ENCODE data around the gene CRACDL.

The CRACDL gene

DNA sequence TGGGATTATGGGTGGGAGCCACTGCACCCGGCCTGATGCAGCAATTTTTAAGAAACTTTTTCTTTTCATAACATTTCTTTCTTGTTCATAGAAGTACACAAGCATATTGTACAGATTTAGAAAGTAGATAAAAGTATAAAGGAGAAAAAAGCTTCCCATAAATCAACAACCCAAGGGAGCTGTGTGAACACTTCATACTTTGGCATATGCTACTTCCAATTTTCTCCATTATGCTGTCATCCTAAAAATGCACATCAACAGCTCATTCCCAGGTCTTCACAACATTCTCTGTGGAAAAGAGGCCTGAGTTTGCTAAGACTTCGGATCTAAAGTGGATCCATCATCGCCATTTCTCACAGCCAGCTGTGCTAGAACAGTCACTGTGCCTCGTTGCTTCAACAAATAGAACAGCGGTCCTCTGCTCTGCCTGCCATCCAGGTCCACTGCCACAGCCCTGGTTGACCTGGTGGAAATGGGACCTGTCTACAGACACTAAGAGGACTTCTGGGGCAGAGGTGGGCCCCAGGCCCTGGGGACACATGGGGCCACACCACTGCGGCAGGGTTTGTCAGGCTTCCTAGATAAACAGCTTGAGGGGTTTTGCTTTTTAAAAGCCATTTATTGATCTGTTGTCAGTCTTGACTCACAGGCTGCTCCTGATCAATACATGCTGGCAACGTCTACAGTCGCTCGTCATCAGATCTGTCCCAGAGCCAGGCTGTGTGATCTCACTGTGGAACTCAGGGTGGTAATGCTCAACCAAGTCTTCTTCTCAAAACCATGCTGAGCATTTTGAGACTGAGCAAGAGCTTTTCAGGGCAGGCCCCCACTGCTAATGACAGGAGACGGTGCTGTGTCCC, 132.4 kb downstream of the CRACDL start:
- no peak for DNase-seq (ENCODE audit: low spot score)

DNA sequence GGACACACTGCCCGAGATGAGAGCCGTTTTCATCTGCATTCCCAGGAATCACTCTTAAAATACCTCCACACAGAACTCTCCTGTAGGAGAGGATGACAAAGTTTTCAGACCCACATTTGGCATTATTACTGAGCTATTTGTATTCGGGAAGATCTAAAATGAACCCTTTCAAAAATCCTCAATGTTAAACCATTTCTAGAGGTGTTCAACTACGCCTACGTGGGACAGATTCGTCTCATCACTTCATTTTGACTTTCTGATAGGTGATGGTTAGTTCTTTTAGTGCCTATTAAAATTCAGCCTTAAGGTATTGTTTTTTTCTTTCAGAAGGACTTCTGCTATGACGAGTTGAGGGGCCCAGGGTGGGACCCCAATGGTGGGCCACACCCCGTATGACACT, 133.7 kb downstream of the CRACDL start:
- no peak for DNase-seq (ENCODE audit: low spot score)

DNA sequence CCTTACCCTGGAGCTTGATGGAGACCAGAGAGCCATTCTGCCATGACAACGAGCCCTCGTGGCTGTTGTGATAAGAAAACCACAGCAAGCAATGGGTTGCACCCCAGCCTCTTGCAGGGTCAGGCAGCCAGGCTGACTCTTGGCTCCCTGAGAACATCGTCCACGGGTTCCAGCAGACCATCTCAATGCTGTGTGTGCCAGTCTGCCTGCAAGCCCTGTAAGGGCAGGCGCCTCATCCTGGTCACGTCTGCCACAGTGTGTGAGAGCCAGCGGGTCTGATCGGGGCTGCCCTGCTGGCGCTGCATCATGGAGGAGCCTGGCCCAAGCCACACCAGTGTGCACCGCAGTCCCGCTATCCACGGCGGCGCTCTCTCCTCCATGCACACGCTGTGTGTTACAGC, 134.1 kb downstream of the CRACDL start:
- no peak for DNase-seq (ENCODE audit: low spot score)

- no peak for DNase-seq (ENCODE audit: low spot score)
Observed at GRCh38 chr2:98801286-98801685, 134.7 kb downstream of the CRACDL start.

GRCh38 chr2:98800330-98801064, 135.5 kb downstream of the CRACDL start:
- DNase-seq (ENCODE audit: low spot score): no peak

- no peak for DNase-seq (ENCODE audit: low spot score)
Observed at GRCh38 chr2:98799375-98800329, 136.4 kb downstream of the CRACDL start.

- DNase-seq (ENCODE audit: low spot score): peak; percentile 68
Observed at GRCh38 chr2:98796775-98797544, 139.1 kb downstream of the CRACDL start.

DNA sequence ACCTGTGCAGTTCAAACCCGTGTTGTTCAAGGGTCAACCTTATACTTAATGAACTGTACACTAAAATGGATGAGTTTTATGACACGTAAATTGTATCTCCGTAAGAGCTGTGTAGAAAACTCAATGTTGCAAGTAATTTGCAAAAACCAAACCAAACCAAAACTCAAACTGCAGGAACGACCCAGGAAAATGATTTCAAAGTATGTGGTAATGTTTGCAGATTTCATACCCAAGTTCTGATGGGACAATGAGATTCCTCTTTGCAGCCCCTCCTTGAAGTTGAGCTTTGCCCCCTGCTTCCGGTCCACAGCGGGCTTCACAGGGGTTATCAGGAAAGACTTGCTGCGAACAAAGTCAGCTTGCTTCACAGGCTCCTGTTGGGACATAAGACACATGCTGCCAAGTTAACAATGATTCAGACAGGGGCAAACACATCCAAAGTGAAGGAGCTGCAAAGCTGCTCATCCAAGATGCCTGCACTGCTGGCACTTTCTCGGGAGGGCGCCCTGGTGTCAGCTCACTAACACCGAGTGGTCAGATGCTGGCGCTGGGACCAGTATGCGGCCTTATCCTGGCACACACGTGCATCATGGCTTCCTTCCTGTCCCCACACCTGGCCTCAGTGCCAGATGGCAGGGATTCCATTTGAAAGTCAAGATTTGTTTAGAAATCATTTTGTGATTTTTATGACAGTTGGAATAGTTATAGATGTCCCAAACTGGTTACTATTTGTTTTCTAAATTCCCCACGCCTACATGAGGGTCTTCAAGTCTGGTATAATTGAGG, 139.9 kb downstream of the CRACDL start:
- DNase-seq (ENCODE audit: low spot score): no peak

GRCh38 chr2:98793897-98794830, 141.9 kb downstream of the CRACDL start:
- DNase-seq (ENCODE audit: low spot score): no peak

DNA sequence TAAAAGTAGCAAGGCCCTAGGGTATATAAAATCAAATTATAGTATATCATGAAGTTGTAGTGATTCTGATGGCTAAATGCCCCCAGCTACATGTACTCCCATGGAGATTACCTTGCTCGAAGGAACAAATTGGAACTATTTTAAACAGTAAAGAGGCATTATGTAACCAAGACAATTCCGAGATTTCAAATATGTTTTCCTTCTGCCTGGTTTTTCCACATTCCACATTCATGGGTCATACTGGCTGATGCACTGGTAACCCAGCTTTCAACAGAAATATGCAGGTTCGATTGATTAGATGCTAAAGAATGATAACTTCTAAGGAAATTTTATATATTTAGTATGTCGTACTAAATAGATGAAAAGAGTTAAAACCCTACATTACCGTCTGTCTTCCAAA, 142.8 kb downstream of the CRACDL start:
- no peak for DNase-seq (ENCODE audit: low spot score)

- DNase-seq (ENCODE audit: low spot score): no peak
Observed at GRCh38 chr2:98790221-98790620, 145.8 kb downstream of the CRACDL start.

DNA sequence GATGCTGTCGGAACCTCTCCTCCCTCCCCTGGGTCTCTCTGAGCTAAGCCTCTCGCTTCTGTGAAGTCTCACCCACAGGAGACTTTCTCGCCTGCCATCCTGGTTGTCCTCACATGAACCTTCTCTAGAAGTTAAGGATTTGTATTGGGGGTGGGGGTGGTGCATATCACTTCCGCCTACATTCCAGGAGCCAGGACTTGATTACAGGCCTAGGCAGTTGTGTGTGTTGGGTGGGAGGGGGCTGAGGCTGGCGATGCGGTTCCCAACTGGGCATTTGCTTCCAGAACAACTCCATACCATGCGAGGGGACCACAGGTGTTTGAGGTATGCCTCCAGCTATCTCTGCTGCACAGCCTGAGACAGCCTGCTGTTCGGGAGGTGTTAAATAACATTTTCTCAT, 148.3 kb downstream of the CRACDL start:
- DNase-seq (ENCODE audit: low spot score): no peak

DNA sequence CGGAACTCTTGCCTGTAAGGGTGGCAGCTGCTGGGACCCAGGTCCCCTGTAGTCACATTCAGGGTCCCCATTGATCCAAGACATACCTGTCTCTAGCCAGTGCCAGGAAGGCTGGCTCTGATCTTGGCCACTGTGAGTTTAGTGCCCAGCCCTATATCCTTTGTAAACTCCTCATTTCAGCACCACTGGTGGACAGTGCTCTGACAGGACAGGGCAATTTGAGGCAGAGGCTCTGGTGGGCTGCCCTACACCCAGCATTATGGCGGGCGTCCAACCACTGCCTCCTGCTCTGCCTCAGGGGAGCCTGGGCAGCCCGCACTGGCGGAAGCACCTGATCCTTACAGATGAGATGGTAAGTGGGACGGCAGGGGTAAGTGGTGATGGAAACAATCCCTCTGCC, 149.8 kb downstream of the CRACDL start:
- no peak for DNase-seq (ENCODE audit: low spot score)

GRCh38 chr2:98782570-98782969, 153.5 kb downstream of the CRACDL start:
- DNase-seq (ENCODE audit: low spot score): no peak

GRCh38 chr2:98781822-98782221, 154.2 kb downstream of the CRACDL start:
- DNase-seq (ENCODE audit: low spot score): no peak

DNA sequence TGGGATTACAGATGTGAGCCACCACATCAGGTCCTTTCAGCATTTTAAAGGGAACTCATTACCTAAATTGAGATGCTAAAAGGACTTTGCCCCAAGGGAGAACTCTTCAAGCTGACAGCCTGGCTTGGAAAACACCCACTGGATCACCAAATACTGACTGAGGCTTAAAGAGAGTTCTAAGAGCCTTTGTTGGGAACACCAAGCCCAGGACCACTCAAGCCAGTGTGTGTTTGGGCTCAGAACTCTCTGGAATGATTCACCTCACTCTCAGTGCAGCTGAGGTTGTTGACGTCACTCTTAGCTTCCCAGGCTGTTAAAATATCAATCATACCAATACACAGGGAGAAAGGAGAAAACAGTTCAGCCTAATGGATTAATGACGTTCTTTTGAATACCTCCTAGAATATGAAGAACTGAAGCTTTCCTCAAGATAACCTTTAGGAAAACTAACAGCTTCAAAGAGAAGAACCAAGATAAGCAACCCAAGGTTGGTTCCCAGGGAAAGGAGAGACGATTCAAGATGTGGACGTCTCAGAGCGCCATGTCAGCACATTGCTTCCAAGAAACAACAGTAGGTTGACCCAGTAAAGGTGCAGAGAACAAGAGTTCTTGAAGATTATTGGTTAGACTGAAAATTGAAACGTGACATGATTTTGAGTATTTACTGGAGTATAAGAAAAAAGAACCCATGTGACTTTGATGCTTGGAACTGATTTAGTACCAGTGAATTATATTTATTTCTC, 157.1 kb downstream of the CRACDL start:
- no peak for DNase-seq (ENCODE audit: low spot score)

- no peak for DNase-seq (ENCODE audit: low spot score)
Observed at GRCh38 chr2:98778151-98778550, 157.9 kb downstream of the CRACDL start.

DNA sequence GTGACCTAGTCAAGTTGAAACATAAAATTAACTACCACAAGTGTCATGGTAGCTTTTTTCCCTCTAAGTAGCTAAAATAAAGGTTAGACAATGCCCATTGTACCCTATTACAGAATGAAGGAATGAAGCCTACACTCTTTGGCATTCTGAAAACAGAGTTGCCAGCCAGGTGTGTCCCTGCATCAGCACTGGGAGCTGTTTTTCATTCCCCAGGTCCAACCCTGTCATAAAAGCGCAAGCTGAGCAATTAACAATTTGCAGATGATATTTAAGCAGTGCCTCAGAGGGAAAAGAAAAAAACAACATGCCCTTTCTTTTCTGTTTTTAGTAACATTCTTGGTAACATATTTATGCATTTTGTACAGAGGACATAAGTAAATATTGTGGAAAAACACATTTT, 158.3 kb downstream of the CRACDL start:
- DNase-seq (ENCODE audit: low spot score): no peak

DNA sequence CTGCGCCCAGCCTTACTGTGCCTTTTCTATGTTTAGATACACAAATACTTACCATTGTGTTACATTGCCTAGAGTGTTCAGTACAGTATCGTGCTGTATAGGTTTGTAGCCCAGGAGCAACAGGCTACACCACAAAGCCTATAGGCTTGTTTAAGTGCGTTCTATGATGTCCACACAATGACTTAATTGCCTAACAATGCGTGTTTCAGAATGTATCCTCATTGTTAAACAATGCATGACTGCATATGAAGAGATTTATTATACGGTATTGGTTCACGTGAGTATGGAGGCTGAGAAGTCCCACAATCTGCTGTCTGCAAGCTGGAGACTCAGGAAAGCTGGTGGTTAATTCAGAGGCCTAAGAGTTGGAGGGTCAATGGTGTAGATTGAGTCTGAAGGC, 158.9 kb downstream of the CRACDL start:
- no peak for DNase-seq (ENCODE audit: low spot score)
